Nephron (organoid): ENCODE measurements around the gene TOP1.

ENCODE experiments used
- H3K27ac Mint-ChIP-seq, 3 experiments: 2 replicates each; pipeline ENCODE4 v1.8.0; 2020; ENCODE audit warnings: mixed read lengths in 3 of 3, mild to moderate bottlenecking in 2 of 3, moderate library complexity in 1 of 3
- H3K27me3 Mint-ChIP-seq: 2 replicates; pipeline ENCODE4 v1.8.0; 2021; ENCODE audit warnings: low read depth, mild to moderate bottlenecking, moderate library complexity, mixed read lengths
- H3K36me3 Mint-ChIP-seq: 2 replicates; pipeline ENCODE4 v1.8.0; 2020; ENCODE audit warnings: low read depth, mixed read lengths
- H3K4me1 Mint-ChIP-seq: 2 replicates; pipeline ENCODE4 v1.8.0; 2020; ENCODE audit warnings: mixed read lengths
- H3K4me3 Mint-ChIP-seq, 3 experiments: 2 replicates each; pipeline ENCODE4 v1.8.0; 2020; ENCODE audit warnings: mild to moderate bottlenecking in 3 of 3, mixed read lengths in 3 of 3, moderate library complexity in 2 of 3
- H3K9me3 Mint-ChIP-seq: 2 replicates; pipeline ENCODE4 v1.8.0; 2020; ENCODE audit warnings: mixed read lengths
- TF ChIP-seq, protein P1 (sequence below), 3 experiments: fragments of 200-600 bp; sonication (generic); IDR thresholded peaks; one replicate each; pipeline ENCODE4 v1.5.0; 2021; ENCODE audit warnings: antibody characterized with exemption in 3 of 3; ENCODE audit not compliant: unreplicated experiment in 3 of 3

Gene TOP1

GRCh38 chr20:41086402-41087324, 58.0 kb downstream of the TOP1 start:
- TF ChIP-seq, protein P1, sequence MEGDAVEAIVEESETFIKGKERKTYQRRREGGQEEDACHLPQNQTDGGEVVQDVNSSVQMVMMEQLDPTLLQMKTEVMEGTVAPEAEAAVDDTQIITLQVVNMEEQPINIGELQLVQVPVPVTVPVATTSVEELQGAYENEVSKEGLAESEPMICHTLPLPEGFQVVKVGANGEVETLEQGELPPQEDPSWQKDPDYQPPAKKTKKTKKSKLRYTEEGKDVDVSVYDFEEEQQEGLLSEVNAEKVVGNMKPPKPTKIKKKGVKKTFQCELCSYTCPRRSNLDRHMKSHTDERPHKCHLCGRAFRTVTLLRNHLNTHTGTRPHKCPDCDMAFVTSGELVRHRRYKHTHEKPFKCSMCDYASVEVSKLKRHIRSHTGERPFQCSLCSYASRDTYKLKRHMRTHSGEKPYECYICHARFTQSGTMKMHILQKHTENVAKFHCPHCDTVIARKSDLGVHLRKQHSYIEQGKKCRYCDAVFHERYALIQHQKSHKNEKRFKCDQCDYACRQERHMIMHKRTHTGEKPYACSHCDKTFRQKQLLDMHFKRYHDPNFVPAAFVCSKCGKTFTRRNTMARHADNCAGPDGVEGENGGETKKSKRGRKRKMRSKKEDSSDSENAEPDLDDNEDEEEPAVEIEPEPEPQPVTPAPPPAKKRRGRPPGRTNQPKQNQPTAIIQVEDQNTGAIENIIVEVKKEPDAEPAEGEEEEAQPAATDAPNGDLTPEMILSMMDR (IDR thresholded peaks at IDR 0.05; ENCODE audit: unreplicated experiment in 3 of 3) = no peak
- H3K27me3 Mint-ChIP-seq = no peaks in the 10 kb centered on the region
- H3K4me3 Mint-ChIP-seq = no peak overlapping the region
- peaks cover 83% of the 10 kb centered on the region for H3K36me3 Mint-ChIP-seq
- no peaks in the 10 kb centered on the region for H3K9me3 Mint-ChIP-seq
- H3K27ac Mint-ChIP-seq = no peak overlapping the region
- H3K4me1 Mint-ChIP-seq = peaks cover 2% of the 10 kb centered on the region

GRCh38 chr20:41087325-41087685, 58.7 kb downstream of the TOP1 start:
- Mint-ChIP-seq H3K27me3 (no peaks in the 10 kb centered on the region), H3K9me3 (no peaks in the 10 kb centered on the region), H3K4me3 (no peak overlapping the region), H3K27ac (no peak overlapping the region), H3K4me1 (peaks cover 5% of the 10 kb centered on the region), H3K36me3 (peaks cover 84% of the 10 kb centered on the region)
- TF ChIP-seq, protein P1 (IDR thresholded peaks at IDR 0.05; ENCODE audit: unreplicated experiment in 3 of 3) = no peak

DNA sequence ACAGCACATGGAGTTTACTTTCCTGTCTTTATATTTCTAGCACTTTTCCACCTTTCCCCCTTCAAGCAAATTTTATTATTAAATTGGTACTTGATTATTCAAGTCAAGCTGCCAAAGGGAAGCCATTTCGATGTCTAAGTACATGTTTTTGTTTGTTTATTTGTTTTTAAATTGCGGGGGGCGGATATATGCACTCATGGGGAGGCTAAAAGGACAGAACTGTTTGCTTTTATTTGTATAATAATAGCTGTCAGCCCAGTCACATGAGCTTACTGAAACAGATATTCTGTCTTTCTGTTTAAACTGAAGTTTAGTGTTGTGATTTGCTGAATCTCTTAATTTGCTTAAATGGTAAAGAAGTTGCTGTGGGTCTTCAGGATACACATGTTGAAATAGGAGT, 59.2 kb downstream of the TOP1 start:
- TF ChIP-seq, protein P1 (IDR thresholded peaks at IDR 0.05; ENCODE audit: unreplicated experiment in 3 of 3) = no peak
- Mint-ChIP-seq H3K27ac (no peak overlapping the region), H3K9me3 (no peaks in the 10 kb centered on the region), H3K27me3 (no peaks in the 10 kb centered on the region), H3K4me1 (peaks cover 10% of the 10 kb centered on the region), H3K36me3 (peaks cover 85% of the 10 kb centered on the region), H3K4me3 (no peak overlapping the region)

DNA sequence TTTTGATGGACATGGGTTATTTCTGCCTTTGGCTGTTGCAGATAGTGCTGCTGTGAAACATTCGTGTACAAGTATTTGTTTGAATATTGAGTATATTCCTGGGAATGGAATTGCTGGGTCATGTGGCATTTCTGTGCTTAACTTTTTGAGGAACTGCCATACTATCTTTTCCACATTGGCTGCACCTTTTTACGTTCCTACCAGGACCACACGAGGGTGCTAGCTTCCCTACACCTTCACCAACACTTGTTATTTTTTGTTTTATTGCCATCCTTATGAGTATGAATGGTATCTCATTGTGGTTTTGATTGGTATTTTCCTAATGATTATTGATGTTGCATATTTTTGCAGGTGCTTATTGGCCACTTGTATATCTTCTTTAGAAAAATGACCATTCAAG, 60.9 kb downstream of the TOP1 start:
- Mint-ChIP-seq H3K36me3 (peaks cover 81% of the 10 kb centered on the region), H3K4me3 (no peak overlapping the region), H3K27ac (no peak overlapping the region), H3K27me3 (no peaks in the 10 kb centered on the region), H3K9me3 (no peaks in the 10 kb centered on the region), H3K4me1 (peaks cover 13% of the 10 kb centered on the region)
- TF ChIP-seq, protein P1 (IDR thresholded peaks at IDR 0.05; ENCODE audit: unreplicated experiment in 3 of 3) = no peak

GRCh38 chr20:41091927-41092326, 63.3 kb downstream of the TOP1 start:
- peak overlapping the region in 1 of 3 experiments; percentile 22 for H3K27ac Mint-ChIP-seq
- H3K4me3 Mint-ChIP-seq = no peak overlapping the region
- H3K36me3 Mint-ChIP-seq = peaks cover 73% of the 10 kb centered on the region
- no peaks in the 10 kb centered on the region for H3K9me3 Mint-ChIP-seq
- H3K4me1 Mint-ChIP-seq = peaks cover 22% of the 10 kb centered on the region
- TF ChIP-seq, protein P1 (IDR thresholded peaks at IDR 0.05; ENCODE audit: unreplicated experiment in 3 of 3) = no peak
- no peaks in the 10 kb centered on the region for H3K27me3 Mint-ChIP-seq
